ENCODE measurements around the gene HPS1.

The HPS1 gene

DNA sequence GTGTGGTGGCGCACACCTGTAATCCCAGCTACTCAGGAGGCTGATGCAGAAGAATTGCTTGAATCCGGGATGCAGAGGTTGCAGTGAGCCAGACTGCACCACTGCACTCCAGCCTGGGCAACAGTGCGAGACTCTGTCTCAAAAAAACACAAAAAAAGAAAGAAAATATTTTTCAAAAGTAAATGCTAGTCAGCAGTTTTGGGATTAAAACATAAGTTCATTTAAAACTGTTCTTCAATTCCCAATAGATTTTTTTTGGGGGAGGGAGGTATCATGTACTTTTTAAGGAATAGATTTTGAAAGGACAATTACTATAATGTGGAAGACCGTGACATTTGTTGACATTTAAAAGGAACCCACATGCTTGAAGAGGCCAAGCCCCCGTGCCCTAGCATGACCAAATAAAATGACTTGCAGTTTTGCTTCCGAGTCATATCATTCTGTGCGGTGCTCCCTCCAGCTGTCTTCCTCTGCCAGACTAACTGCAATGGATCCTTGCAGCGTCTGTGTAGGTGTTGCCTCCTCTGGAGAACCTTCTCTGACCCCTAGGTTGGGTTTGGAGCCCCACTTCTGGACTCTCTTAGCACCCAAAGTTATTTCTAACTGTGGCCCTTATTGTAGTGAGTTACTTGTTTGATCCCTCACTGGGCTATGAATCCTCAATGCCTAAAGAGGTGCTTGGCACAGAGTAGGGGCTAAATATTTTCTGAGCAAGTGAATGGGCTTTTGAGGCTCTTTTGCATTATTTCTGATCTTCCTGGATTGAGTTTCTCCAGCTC is 17.4 kb upstream of the HPS1 start:
- no peak for DNase-seq

- no peak for DNase-seq
These were observed 16.3 kb upstream of the HPS1 start for GRCh38 chr10:98463016-98463415.

- DNase-seq: no peak
These were observed 14.7 kb upstream of the HPS1 start for GRCh38 chr10:98461500-98461842.

GRCh38 chr10:98460837-98461499 is 14.2 kb upstream of the HPS1 start:
- DNase-seq: no peak

DNA sequence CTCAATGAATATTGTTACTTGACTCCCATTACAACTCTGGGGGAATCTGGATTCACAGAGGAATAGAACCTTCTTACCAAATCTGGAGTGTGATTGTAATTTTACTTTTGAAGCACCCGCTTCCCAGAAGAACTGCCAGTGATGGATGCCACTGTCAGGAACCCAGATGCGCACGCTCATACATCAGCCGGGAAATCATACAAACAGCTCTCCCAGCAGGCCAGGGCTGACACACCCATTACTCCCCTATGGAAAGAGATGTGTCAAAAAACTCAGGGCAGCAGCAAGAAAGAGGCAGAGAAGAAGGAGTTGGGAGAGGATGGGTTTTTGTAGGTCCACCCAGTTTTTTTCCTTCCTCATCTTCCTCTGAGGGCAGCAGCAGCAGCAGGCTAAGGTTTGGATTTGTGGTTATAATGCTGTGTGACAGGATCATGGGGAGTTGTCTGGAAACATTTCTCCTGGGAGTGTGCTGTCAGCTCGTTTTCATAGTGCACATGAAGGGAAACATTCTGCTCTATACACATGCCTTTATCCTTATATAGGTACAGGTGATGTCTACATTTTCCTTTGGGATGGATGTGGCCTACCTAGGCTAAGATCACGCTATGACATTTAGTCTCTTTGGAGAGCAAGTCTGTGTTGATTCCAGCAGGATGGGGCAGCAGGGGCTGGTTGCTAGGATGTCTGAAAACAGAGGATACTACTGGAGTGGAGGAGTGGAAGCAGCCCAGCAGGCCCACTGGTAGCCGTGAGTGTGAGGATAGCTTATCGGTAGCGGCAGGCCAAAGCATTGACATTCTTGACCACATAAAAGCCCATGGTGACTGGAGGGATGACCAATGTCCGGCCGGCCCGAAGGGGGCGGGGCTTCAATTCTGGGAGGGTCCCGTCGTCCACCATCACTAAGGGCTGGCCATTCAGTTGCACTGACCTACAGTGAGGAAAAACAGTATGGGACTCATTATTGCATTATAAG is 12.4 kb upstream of the HPS1 start:
- DNase-seq: no peak

- no peak for DNase-seq
These were observed 11.0 kb upstream of the HPS1 start for GRCh38 chr10:98457721-98458120.

DNA sequence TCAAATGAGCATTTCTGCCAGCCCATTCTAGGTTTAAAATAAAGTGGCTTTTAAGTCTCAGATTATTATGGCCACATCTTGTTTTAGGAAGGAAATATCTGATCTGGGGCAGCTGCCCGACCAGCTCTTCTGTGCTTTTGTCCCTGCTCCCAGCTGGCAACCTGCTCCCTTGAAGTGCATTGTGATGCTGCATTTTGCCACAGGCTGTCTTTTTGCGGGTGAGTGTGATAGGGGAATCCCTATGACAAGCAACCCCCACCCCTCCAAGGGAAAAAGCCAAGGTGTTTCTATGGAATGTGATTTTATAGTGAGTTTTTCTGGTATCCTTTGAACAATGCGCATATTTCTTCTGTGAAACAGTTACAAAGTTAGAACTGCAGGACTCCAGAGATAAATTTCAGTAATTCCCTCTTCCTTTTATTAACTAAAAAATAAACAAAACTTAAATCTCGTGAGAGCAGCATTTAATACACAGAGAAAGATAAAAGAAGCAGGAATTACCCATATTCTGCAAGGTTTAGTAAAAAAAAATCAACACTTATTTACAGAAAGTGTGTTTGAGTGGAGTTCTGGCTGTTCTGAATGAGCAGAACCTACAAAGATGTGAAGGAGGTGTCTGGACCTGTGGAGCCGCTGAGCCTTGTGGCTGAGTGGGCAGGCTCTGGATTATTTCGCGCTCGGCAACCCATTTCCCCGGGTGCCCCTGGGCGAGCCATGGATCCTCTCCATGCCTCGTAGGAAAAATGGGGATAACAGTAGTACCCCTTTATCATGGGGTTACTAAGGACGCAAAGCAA is 10.1 kb upstream of the HPS1 start:
- no peak for DNase-seq

GRCh38 chr10:98456043-98456570 is 9.4 kb upstream of the HPS1 start:
- no peak for DNase-seq

GRCh38 chr10:98453729-98454128 is 7.0 kb upstream of the HPS1 start:
- no peak for DNase-seq

DNA sequence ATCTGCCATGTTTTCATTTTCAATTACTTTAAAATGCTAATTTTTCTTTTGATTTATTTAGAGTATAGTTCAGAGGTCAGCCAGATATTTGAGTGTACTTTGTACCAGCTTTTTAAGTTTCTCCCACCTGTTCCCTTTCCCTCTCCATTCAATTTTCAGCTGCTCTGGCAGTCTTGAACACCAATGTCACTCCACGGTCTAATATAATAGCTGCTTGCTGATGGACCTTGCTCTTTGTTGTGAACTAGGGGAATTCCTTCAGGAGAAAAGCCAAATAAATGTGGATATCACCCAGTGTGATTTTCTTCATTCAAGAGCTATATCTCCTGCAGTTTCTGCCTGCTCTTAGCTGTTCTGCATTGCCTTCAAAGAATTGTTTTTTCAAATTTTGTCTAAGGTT is 3.9 kb upstream of the HPS1 start:
- DNase-seq: no peak

GRCh38 chr10:98449287-98449686 is 2.6 kb upstream of the HPS1 start:
- no peak for DNase-seq

- DNase-seq: peak; percentile 27
These were observed 529 bp downstream of the HPS1 start for GRCh38 chr10:98446151-98446660.

DNA sequence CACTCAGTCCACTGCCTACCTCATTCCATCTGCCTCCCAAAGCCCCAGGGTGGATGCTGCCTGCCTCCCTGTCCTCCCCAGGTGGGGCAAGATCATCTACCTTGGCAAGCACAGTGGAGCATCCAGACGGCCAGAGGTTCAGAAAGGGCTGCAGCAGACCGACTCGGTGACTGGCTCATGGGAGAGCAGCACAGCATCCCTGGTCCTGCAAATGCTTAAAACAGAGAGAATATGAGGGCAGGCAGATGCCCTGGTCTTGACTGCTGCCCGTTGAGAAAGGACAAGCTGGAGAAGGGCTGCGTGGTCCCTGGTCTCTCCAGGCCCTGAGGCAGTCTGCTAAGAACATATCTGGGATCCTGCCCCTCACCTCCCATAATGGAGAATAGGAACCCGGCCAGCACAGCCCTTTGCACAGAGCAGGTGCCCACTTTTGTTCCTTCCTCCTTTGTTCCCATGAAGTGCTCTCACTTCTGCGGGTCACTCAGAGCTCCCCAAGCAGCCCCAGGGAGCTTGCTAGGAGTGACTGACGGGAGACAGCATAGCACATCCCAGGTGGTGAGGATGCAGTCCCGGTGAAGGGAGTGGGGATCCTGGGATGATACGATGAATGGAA is 1.4 kb downstream of the HPS1 start:
- DNase-seq: no peak

DNA sequence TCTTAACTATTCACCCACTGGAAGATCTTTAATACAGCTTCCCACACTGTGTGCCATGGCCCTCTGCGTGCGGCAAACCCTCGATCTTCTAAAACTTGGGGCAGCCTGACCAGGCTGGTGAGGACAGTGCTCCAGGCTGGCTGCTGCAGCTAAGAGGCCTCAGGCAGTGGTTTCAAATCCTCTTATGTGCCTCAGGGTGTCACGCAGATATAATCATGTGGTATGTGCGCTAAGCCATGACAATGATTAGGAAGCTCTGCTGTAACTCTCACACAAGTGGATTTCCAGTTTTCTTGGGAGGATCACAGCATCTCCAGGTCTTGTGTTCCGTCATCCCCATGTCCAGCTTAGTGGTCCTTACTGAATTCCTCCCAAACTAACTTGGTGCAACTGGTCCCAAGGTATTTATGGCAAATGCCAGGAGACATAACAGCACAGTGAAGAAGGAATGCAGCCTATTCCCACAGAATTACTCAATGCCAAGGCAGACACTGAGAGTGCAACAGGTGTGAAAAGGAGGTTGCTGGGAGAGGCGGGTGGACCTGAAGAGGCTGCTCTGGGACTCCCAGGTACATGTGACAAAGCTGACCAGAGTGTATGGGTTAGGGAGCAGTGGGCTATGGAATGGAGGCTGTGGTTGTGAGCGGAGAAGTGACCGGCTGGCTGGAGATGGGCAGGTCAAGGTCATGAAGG is 2.3 kb downstream of the HPS1 start:
- no peak for DNase-seq

DNA sequence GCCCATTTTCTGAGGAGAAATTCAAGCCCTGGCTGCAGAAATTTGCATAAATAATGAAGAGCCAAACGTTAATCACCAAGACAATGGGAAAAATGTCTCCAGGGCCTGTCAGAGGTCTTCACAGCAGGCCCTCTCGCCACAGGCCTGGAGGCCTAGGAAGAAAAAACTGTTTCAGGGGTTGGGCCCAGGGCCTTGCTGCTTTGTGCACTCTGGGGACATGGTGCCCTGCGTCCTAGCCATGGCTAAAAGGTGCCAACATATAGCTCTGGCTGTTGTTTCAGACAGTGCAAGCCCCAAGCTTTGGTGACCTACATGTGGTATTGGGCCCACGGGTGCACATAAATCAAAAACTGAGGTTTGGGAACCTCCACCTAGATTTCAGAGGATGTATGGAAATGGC is 8.0 kb downstream of the HPS1 start:
- DNase-seq: no peak

DNA sequence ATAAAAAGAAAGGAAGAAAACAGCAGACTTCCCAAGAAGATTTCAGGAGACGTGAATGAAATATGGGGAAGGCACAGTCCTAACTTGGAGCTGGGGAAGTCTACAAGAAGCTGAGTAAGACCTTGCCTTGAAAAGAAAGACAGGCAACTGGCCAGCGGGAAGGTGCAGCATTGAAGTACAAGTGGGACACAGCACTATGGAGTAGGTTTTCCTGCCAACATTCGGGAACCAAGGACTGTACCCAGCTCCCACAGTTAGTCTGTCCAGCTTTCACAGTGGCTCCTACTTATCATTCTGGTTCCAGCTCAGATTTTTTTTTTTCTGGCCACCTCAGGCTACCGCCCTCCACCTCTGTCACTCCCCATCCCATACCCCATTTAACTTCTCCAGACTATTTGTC is 10.0 kb downstream of the HPS1 start:
- DNase-seq: no peak

GRCh38 chr10:98435178-98435577 is 11.6 kb downstream of the HPS1 start:
- no peak for DNase-seq

- DNase-seq: no peak
These were observed 12.6 kb downstream of the HPS1 start for GRCh38 chr10:98433881-98434732.

- DNase-seq: no peak
These were observed 13.4 kb downstream of the HPS1 start for GRCh38 chr10:98433371-98433770.

DNA sequence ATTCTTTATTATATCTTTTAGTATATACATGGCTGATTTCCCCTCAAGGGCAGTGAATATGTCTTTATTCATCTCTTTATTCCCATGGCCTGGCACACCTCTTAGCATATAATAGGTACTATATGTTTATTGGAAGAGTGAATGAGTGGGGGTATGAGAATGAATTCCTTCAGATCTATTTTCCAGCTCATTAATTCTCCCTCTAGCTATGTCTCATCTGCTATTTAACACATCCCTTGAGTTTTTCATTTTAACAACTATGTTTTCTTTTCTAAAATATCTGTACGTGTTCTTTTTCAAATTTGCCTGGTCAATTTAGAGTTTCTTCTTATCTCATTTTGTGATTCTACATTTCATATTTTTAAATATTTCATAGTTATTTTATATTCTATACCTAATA is 14.4 kb downstream of the HPS1 start:
- DNase-seq: no peak

Measured in activated gamma-delta T cell treated with Interleukin-2 at 50 U/mL for 16 hours (primary cell).